Kidney epithelial cell (primary cell): ENCODE measurements around the gene FAM98C. TPM values are rescaled to one million over a fixed set of nuclear protein-coding genes. Genes with fewer than 3 reads are reported as not detected.

Source experiments
- DNase-seq: peaks from one replicate; pipeline ENCODE4 v3.0.0-alpha.2; 2010; ENCODE audit warnings: low read depth
- H3K27me3 ChIP-seq: 2 replicates; pipeline ENCODE4 v1.6.0; 2011; ENCODE audit warnings: low read length; ENCODE audit not compliant: control insufficient read depth, insufficient read depth
- H3K36me3 ChIP-seq: 2 replicates; pipeline ENCODE4 v1.5.1; 2011; ENCODE audit warnings: low read length; ENCODE audit not compliant: control insufficient read depth, insufficient read depth
- H3K4me3 ChIP-seq: 2 replicates; pipeline ENCODE4 v1.5.1; 2011; ENCODE audit warnings: low read depth, mild to moderate bottlenecking, control low read depth, low read length
- total RNA-seq: library from RNA; depleted of rRNA; stranded (reverse); fragments of >200 nt; gene quantifications from 2 replicates; pipeline ENCODE4 v1.2.3, GENCODE V29; 2015
- TF ChIP-seq, protein P1 (sequence below): IDR thresholded peaks from 2 replicates; pipeline ENCODE4 v1.5.1; 2011; ENCODE audit warnings: mild to moderate bottlenecking, moderate library complexity, low read length, control low read depth, inconsistent platforms; ENCODE audit not compliant: insufficient read depth, poor library complexity, severe bottlenecking

The FAM98C gene
- total RNA-seq, 1 donor from 2014 or later = 17.8 TPM

DNA sequence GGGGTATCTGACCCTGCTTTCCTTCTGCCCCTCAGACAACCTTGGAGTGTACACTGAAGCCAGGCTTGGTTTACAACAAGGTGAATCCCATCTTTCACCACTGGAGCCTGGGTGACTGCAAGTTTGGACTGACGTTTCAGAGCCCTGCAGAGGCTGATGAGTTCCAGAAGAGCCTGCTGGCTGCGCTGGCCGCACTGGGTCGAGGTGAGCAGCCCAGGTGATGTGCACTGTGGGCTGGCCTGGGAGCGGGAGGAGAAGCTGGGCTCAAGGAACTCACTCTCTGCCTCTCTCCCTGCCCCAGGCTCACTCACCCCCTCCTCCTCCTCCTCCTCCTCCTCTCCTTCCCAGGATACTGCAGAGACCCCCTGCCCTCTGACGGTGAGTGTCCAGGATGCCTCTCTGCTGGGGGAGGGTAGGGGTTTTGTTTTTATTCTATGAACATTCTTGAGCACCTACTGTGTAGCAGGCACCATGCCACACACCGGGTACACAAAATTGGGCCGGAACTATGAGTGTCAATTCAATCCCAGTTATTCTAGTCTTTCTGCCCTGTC lies 10.9 kb upstream of the FAM98C start:
- H3K36me3 ChIP-seq = peaks cover 2% of the 10 kb centered on the region
- peaks cover 12% of the 10 kb centered on the region for H3K27me3 ChIP-seq
- no peak overlapping the region for H3K4me3 ChIP-seq
- no peak for DNase-seq
- TF ChIP-seq, protein P1, sequence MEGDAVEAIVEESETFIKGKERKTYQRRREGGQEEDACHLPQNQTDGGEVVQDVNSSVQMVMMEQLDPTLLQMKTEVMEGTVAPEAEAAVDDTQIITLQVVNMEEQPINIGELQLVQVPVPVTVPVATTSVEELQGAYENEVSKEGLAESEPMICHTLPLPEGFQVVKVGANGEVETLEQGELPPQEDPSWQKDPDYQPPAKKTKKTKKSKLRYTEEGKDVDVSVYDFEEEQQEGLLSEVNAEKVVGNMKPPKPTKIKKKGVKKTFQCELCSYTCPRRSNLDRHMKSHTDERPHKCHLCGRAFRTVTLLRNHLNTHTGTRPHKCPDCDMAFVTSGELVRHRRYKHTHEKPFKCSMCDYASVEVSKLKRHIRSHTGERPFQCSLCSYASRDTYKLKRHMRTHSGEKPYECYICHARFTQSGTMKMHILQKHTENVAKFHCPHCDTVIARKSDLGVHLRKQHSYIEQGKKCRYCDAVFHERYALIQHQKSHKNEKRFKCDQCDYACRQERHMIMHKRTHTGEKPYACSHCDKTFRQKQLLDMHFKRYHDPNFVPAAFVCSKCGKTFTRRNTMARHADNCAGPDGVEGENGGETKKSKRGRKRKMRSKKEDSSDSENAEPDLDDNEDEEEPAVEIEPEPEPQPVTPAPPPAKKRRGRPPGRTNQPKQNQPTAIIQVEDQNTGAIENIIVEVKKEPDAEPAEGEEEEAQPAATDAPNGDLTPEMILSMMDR = no peak

DNA sequence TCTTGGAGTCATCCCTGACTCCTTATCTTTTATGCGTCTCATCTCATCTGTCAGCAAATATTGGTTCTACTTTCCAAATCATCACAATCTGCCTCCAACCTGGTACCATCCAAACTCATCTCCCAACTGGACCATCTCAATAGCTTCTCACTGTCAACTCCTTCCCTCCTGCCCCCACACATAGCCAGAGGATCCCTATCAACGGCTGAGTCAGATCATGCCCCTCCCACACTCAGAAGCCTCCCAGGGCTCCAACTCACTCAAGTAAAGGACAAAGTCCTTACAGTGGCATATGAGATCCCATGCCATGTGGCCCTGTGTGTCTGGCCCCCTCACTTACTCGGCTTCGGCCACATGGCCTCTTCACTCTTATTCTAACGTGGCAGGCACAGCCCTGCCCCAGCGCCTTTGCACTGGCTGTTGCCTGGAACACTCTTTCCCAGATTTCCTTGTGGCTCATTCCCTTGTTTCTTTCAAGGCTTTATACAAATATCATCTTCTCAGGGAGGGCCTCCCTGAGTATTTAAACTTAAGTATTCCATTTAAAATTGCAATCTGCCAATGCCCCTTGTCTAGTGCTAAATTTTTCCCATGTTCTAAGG lies 10.1 kb upstream of the FAM98C start:
- no peak for DNase-seq
- H3K4me3 ChIP-seq = no peak overlapping the region
- TF ChIP-seq, protein P1 = no peak
- peaks cover 12% of the 10 kb centered on the region for H3K27me3 ChIP-seq
- peaks cover 2% of the 10 kb centered on the region for H3K36me3 ChIP-seq

DNA sequence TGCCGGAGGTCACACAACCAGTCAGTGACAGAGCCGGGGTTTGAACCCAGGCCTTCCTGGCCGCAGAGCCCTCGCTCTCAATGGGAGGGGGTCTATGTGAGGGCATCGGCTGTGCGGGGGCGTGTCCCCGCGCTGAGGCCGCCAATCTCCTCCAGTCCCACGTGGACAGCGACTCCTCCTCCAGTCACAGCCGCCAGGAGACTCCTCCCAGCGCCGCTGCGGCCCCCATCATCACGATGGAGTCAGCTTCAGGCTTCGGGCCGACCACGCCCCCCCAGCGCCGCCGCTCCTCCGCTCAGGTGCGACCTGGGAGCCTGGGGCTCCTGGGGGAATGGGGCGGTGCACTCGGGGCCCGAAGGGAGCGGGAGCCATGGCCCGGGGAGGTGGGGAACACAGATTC lies 8.4 kb upstream of the FAM98C start:
- DNase-seq = no peak
- Histone ChIP-seq H3K27me3 (peaks cover 14% of the 10 kb centered on the region), H3K36me3 (peaks cover 2% of the 10 kb centered on the region), H3K4me3 (no peak overlapping the region)
- TF ChIP-seq, protein P1 = no peak

DNA sequence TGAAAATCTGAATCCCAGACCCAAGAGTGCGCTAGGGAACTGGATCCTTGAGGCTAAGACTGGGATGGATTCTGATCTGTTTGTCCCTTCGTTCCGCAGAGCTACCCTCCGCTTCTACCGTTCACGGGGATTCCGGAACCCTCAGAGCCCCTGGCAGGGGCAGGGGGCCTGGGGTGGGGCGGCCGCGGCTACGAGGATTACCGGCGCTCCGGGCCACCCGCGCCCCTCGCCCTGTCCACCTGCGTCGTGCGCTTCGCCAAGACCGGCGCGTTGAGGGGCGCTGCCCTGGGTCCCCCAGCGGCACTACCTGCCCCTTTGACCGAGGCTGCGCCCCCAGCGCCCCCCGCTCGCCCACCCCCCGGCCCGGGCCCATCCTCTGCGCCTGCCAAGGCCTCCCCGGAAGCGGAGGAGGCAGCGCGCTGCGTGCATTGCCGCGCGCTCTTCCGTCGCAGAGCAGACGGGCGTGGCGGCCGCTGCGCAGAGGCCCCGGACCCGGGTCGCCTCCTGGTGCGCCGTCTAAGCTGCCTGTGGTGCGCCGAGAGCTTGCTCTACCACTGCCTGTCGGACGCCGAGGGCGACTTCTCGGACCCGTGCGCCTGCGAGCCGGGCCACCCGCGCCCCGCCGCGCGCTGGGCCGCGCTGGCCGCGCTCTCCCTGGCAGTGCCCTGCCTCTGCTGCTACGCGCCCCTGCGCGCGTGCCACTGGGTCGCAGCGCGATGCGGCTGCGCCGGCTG lies 7.3 kb upstream of the FAM98C start:
- TF ChIP-seq, protein P1 = no peak

DNA sequence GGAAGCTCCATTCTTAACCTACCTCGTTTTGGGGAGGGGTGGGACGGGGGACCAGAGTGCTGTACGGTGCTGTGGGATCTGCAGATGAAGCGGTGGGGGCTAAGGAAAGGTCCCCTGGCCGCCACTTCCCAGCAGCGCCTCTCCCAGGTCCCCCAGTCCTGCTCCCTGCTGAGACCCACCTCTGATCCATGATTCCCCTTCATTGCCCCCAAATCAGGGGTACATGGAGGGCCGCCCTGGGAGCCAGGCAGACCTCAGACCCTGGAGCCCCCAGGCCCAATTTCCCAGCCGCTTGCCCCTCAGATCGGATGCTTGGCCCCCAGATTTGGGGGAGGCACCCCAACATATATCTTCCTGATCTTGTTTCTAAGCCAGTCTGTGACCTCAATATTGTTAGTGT lies 3.8 kb upstream of the FAM98C start:
- Histone ChIP-seq H3K4me3 (no peak overlapping the region), H3K27me3 (peaks cover 14% of the 10 kb centered on the region), H3K36me3 (peaks cover 1% of the 10 kb centered on the region)
- TF ChIP-seq, protein P1 = no peak
- DNase-seq = no peak

More for the DNA sequence above, 7.3 kb upstream of the FAM98C start:
- Histone ChIP-seq H3K36me3 (peaks cover 2% of the 10 kb centered on the region), H3K27me3 (peaks cover 14% of the 10 kb centered on the region), H3K4me3 (no peak overlapping the region)
- DNase-seq = no peak
